Coronary artery (tissue), 2 donors: ENCODE data around the gene UTF1.

Experiments used
- DNase-seq: peaks from one replicate; pipeline ENCODE4 v3.0.0-alpha.2; 2017; ENCODE audit warnings: low spot score
- H3K27ac ChIP-seq, 2 donors: fragments of 200-600 bp; sonication (generic); one replicate each; pipeline ENCODE4 v1.5.1; 2016 to 2019
- H3K4me3 ChIP-seq: fragments of 200-600 bp; sonication (generic); 2 replicates; pipeline ENCODE4 v1.5.1; 2016; ENCODE audit warnings: mild to moderate bottlenecking, moderate library complexity
- TF ChIP-seq, protein P1 (sequence below): fragments of 200-600 bp; sonication (generic); IDR thresholded peaks from one replicate; pipeline ENCODE4 v1.5.1; 2019; ENCODE audit warnings: antibody characterized with exemption

Gene UTF1

GRCh38 chr10:133205146-133205545, 24.9 kb upstream of the UTF1 start:
- Histone ChIP-seq H3K27ac (no peak overlapping the region), H3K4me3 (no peak overlapping the region)
- no peak for DNase-seq
- TF ChIP-seq, protein P1, sequence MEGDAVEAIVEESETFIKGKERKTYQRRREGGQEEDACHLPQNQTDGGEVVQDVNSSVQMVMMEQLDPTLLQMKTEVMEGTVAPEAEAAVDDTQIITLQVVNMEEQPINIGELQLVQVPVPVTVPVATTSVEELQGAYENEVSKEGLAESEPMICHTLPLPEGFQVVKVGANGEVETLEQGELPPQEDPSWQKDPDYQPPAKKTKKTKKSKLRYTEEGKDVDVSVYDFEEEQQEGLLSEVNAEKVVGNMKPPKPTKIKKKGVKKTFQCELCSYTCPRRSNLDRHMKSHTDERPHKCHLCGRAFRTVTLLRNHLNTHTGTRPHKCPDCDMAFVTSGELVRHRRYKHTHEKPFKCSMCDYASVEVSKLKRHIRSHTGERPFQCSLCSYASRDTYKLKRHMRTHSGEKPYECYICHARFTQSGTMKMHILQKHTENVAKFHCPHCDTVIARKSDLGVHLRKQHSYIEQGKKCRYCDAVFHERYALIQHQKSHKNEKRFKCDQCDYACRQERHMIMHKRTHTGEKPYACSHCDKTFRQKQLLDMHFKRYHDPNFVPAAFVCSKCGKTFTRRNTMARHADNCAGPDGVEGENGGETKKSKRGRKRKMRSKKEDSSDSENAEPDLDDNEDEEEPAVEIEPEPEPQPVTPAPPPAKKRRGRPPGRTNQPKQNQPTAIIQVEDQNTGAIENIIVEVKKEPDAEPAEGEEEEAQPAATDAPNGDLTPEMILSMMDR: no peak

DNA sequence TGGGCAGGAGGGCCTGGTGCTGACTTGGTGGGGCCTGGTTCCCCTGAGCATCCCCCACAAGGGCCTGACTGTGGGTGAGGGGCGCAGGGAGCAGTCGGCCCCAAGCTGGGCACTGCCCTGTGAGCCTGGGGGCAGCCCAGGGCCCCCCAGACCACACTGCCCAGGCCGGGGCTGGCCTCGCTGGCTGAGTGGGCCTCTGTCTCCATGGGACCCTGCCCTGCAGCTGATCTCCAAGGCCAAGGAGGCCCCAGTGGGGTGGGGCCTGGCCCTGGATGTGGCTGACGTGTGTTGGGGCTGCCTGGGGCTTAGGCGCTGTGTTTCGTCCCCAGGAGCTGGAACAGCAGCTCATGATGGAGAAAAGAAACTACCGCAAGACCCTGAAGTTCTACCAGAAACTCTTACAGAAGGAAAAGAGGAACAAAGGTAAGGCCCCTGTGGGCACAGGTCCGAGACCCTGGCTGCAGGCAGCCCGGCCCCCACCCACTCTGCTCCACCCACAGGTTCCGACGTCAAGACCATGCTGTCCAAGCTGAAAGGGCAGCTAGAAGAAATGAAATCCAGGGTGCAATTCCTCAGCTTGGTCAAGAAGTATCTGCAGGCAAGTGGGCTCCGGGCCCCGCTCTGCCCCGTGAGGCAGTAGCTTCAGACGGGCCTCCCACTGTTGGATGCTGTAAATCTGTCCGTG, 23.5 kb upstream of the UTF1 start:
- TF ChIP-seq, protein P1: no peak
- H3K4me3 ChIP-seq: no peak overlapping the region

GRCh38 chr10:133207041-133207600, 22.9 kb upstream of the UTF1 start:
- DNase-seq: no peak
- TF ChIP-seq, protein P1: no peak
- no peak overlapping the region for H3K4me3 ChIP-seq
- no peak overlapping the region for H3K27ac ChIP-seq

More for the DNA sequence above, 23.5 kb upstream of the UTF1 start:
- no peak overlapping the region for H3K27ac ChIP-seq
- no peak for DNase-seq

GRCh38 chr10:133207627-133208026, 22.4 kb upstream of the UTF1 start:
- Histone ChIP-seq H3K4me3 (no peak overlapping the region), H3K27ac (no peak overlapping the region)
- no peak for DNase-seq
- TF ChIP-seq, protein P1: no peak

GRCh38 chr10:133208466-133208865, 21.6 kb upstream of the UTF1 start:
- no peak overlapping the region for H3K4me3 ChIP-seq
- TF ChIP-seq, protein P1: no peak
- DNase-seq: no peak
- no peak overlapping the region for H3K27ac ChIP-seq

DNA sequence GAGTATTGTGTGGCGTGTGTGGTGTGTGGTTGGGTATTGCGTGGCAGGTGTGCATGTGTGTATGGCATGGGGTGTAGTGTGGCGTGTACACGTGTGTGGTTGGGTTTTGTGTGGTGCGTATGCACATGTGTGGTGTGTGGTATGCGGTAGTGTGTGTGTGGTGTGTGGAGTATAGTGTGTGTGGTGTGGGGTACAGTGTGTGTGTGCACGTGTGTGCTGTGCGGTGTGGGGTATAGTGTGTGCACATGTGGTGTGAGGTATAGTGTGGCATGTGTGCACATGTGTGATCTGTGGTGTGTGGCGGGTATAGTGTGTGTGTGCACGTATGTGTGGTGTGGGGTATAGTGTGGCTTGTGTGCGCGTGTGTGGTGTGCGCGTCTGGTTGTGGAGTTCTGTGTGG, 20.9 kb upstream of the UTF1 start:
- Histone ChIP-seq H3K27ac (no peak overlapping the region), H3K4me3 (no peak overlapping the region)
- DNase-seq: no peak
- TF ChIP-seq, protein P1: no peak

DNA sequence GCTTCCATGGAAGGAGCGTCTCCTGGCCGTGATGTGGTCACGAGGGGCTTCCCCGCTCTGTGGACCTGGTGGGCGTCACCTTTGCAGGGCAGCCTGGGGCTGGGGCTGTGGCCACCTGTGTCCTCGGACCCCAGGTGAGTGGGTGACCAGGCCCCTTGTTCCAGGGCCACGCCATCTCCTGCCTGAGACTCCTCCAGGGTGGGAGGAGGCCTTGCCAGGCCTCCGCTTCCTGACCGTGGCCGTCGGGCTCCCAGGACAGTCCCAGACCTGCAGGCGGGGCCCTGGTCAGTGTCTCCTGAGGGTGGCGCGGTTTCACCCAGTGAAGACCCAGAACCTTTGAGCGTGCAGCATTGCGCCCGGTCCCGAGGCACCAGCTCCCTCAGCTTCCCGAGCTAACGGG, 20.4 kb upstream of the UTF1 start:
- TF ChIP-seq, protein P1: no peak
- Histone ChIP-seq H3K4me3 (no peak overlapping the region), H3K27ac (no peak overlapping the region)
- DNase-seq: no peak
